ENCODE results near the gene DCTN2.

The DCTN2 gene

GRCh38 chr12:57531836-57532235, 15.2 kb downstream of the DCTN2 start:
- DNase-seq (ENCODE audit: low read depth) = no peak
- TF ChIP-seq CTCF (conservative IDR thresholded peaks at IDR 0.05; ENCODE audit: low read depth, low read length) = no peak

GRCh38 chr12:57530396-57531142, 16.4 kb downstream of the DCTN2 start:
- no peak for TF ChIP-seq CTCF (conservative IDR thresholded peaks at IDR 0.05; ENCODE audit: low read depth, low read length)
- H3K4me3 ChIP-seq (ENCODE audit: low read length) = no peak overlapping the region
- DNase-seq (ENCODE audit: low read depth) = no peak

More at GRCh38 chr12:57531836-57532235, 15.2 kb downstream of the DCTN2 start:
- no peak overlapping the region for H3K4me3 ChIP-seq (ENCODE audit: low read length)

DNA sequence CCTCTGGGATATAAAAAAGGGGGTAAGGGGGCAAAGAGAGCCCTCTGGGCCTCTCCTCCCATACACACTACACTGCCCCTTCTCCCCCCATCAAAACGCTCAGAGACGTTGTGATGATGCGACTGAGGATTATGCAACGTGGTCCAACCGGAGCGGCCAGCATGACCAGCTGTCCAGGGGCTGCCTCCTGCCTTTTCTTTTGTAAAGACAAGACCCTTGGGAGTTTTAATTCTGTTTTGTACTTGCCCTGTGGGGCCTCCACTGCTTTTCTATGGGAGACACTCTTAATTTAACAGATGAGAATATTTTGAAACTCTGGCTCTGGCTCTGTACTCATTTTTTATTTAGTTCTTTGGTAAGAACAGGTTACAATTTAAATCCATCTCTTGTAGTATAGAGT, 17.2 kb downstream of the DCTN2 start:
- H3K4me3 ChIP-seq (ENCODE audit: low read length) = no peak overlapping the region
- TF ChIP-seq CTCF (conservative IDR thresholded peaks at IDR 0.05; ENCODE audit: low read depth, low read length) = no peak
- no peak for DNase-seq (ENCODE audit: low read depth)

GRCh38 chr12:57528831-57529555, 18.0 kb downstream of the DCTN2 start:
- no peak overlapping the region for H3K4me3 ChIP-seq (ENCODE audit: low read length)
- no peak for DNase-seq (ENCODE audit: low read depth)
- TF ChIP-seq CTCF (conservative IDR thresholded peaks at IDR 0.05; ENCODE audit: low read depth, low read length) = no peak

DNA sequence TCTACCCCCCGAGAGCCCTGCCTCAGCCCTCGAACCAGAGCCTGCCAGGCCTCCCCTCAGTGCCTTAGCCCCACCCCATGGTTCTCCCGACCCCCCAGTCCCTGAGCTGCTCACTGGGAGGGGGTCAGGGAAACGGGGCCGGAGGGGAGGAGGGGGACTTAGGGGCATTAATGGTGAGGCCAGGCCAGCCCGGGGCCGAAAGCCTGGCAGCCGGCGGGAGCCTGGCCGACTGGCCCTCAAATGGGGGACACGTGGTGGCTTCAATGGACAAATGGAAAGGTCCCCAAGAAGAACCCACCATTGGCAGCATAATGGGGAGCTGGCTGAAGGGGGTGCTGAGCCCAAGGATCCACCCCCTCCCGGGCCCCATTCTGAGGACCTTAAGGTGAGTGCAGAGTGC, 18.8 kb downstream of the DCTN2 start:
- no peak for TF ChIP-seq CTCF (conservative IDR thresholded peaks at IDR 0.05; ENCODE audit: low read depth, low read length)
- no peak for DNase-seq (ENCODE audit: low read depth)
- H3K4me3 ChIP-seq (ENCODE audit: low read length) = no peak overlapping the region

DNA sequence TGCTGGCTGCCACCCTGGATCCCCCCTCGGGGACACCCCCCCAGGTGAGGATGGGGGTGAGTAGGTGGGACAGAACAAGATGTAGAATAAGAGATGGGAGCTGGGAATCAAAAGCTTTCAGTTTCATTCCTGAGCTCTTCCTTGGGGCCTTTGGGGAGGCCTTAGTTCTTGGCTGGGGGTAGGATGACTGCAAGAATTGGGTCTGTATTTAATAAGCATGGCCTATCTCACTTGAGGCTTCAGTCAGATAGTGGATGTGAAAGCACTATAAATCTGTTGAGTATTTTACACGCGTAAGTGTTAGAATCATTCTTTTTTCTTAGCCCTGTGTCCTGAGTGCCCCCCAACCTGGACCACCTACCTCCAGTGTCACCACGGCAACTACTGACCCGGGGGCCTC, 19.8 kb downstream of the DCTN2 start:
- no peak for DNase-seq (ENCODE audit: low read depth)
- TF ChIP-seq CTCF (conservative IDR thresholded peaks at IDR 0.05; ENCODE audit: low read depth, low read length) = no peak
- H3K4me3 ChIP-seq (ENCODE audit: low read length) = no peak overlapping the region

Data from retinal pigment epithelial cell (primary cell).